GM15510 (cell line): Measurements from ENCODE around the gene CLCN1.

Experiments
- POLR2A ChIP-seq: IDR thresholded peaks from 3 replicates; pipeline ENCODE4 v1.6.1; 2011; ENCODE audit warnings: borderline replicate concordance; ENCODE audit not compliant: insufficient read length; ENCODE audit errors: extremely low read depth

Gene CLCN1

DNA sequence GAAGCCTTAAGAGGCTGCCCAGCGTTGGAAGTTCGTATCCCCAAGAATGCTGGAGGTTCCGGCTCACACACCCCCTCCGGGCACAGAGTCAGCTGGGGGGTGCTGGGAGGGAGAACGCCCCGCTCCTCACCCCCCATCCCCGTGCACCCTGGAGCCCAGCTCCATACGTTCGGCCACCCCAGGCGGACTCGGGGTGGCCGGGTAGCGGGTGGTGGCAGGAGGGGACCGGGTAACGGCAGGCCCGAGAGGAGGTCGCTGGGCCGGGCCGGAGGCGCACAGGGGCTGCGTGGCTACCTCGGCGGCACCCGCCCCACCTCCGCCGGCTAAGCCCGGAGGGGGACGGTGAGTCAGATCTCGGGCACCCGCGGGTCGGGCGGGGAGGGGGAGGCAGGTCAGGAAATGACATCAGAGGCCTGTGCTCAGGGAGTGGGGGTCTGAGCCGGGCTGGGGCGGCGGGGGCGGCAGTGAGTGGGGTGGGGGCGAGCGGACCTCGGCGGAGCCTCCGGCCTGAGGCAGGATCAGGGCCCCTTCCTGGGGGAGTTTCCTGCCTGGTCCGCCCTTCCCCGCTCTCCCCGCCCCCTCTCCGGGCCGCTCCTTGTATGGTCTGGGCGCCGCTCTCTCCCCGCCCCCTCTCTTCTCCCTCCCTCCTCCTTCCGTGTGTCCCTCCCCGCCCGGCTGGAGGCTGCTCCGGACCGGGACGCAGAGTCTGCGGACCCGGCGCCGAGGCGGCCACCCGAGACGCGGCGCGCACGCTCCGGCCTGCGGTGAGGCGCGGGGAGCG is 64.9 kb downstream of the CLCN1 start, which contains the start of gene ZYX:
TSS of gene ZYX (plus strand) at position 700 of the 781 bp plus-strand sequence. CDS start 227 bp downstream, outside the sequence.
- TF ChIP-seq POLR2A = peak; percentile 72

DNA sequence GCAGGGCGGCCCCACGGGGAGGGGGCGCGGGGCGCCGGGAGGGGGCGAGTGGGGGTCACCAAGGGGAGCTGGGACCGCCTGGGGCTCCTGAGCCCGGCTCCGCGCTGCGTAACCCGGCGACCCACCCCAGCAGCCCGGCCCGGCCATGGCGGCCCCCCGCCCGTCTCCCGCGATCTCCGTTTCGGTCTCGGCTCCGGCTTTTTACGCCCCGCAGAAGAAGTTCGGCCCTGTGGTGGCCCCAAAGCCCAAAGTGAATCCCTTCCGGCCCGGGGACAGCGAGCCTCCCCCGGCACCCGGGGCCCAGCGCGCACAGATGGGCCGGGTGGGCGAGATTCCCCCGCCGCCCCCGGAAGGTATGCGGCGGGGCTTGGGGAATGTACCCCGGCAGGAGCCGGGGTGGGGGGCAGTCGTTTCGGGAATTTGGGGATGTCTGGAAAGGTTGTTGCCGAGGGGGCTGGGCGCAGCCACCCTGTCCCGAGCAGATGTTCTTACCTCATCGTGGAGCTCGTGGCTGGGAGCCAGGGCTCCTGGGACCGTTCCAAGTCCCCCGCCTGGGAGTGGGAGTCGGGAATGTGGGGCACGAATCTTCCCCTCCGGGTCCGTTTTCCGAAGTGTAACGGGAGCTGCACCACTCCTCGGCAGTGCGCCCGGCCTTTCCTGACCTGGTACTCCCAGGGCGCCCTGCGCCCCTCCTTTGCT is 65.7 kb downstream of the CLCN1 start:
- TF ChIP-seq POLR2A = no peak

DNA sequence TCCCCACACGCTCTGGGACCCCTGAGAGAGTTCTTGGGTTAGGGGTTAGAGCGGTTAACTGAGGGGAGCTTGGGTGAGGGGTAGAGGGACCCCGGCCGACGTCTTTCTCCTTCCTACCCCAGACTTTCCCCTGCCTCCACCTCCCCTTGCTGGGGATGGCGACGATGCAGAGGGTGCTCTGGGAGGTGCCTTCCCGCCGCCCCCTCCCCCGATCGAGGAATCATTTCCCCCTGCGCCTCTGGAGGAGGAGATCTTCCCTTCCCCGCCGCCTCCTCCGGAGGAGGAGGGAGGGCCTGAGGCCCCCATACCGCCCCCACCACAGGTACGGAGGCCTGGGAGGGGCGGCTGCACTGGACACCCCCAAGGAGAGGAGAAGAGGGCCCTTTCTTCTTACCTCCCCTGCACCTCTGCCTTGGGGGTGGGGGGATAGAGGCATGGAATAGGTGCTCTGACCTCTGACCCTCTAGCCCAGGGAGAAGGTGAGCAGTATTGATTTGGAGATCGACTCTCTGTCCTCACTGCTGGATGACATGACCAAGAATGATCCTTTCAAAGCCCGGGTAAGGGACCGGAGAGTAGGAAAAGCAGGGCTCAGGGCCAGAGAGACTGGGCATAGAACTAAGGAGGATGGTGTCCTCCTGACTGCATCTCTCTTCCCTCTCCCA is 66.3 kb downstream of the CLCN1 start:
- TF ChIP-seq POLR2A = no peak

DNA sequence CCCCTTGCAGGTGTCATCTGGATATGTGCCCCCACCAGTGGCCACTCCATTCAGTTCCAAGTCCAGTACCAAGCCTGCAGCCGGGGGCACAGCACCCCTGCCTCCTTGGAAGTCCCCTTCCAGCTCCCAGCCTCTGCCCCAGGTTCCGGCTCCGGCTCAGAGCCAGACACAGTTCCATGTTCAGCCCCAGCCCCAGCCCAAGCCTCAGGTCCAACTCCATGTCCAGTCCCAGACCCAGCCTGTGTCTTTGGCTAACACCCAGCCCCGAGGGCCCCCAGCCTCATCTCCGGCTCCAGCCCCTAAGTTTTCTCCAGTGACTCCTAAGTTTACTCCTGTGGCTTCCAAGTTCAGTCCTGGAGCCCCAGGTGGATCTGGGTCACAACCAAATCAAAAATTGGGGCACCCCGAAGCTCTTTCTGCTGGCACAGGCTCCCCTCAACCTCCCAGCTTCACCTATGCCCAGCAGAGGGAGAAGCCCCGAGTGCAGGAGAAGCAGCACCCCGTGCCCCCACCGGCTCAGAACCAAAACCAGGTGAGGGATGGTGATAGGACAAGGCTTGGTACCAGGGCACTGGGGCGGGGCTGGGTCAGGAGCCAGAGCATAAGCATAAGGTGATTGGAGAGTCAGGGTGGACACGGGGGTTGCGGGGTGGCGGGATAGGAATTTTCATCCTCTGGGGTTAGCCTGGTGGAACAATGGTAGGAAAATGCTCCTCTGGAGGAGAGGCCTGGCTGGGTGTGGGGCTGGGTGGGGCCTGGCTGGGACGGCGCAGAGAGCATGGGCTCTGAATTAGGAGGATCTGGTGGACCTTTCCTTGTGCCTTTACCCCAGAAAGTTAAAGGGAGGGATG is 67.1 kb downstream of the CLCN1 start:
- TF ChIP-seq POLR2A = no peak

DNA sequence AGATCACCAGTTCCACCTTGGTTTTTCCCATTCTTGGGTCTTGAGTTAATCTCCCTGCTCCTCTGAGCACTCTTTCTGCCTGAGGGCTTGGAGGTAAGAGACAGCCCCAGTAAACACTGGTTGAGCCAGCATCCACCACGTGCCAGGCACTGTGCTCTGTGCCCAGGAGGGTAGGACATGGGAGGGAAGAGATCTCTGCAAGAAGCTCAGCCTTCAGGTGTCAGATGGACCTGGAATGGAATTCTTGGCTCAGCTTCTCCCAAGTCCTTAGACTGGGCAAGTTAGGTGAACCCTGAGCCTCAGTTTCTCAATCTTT is 67.7 kb downstream of the CLCN1 start:
- no peak for TF ChIP-seq POLR2A

DNA sequence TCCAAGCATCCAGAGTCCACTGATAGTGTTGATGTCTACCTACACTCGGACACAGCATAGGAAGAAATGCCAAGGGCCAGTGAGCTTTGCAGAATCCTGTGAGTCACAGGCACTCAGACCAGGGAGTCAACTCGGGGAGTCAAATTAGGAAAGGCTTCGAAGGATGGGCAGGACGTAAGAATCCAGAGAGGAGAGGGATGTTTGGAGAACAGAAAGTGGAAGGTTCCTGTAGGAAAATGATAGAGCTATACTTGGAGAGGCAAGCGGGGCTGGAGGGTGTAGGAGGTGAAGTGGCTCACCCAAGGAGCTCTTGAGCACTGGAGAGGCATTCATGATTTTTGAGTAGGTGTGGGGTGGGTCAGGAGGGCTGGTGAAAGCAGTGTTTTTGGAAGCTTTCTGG is 68.2 kb downstream of the CLCN1 start:
- no peak for TF ChIP-seq POLR2A

DNA sequence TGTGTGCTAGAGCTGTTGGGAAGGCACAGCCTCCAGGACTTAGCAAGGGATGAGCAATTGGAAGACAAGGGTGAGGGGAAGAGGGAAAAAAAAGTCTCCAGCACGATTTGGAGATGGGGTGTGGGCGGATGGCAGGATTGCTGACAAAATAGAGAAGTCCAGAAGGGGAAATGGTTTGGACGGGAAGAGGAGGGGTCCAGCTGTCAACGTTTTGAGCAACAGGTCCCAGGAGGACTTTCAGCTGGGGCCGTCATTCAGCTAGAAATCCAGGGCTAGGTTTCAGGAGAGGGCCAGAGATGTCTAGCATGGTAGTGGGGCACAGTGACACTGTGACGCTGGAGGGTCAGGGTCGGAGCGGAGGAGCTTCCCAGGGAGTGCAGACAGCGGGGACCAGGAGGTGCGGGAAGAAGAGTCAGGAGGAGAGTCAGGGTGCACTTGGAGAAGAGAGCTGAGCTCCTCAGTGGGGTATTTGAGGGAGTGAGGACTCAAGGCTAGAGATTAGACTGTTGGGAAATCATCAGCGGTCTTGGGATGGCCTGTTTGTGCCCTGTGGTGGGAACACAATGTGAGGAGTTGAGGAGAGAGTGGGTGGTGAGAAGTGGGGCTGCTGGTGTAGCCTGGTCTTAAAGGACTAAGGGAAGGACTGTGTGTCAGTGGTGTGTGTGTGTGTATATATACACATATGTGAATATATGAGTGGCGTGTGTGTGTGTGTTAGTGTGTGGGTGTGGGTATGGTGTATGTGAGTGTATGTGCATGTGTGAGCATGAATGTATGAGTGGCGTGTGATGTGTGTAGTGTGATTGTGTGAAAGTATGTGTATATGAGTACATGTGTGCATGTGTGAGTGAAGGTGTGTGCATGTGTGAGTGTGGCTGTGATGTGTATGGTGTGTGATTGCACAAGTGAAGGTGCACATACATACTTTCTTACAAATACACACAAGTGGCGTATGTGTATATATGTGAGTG is 69.0 kb downstream of the CLCN1 start:
- no peak for TF ChIP-seq POLR2A

DNA sequence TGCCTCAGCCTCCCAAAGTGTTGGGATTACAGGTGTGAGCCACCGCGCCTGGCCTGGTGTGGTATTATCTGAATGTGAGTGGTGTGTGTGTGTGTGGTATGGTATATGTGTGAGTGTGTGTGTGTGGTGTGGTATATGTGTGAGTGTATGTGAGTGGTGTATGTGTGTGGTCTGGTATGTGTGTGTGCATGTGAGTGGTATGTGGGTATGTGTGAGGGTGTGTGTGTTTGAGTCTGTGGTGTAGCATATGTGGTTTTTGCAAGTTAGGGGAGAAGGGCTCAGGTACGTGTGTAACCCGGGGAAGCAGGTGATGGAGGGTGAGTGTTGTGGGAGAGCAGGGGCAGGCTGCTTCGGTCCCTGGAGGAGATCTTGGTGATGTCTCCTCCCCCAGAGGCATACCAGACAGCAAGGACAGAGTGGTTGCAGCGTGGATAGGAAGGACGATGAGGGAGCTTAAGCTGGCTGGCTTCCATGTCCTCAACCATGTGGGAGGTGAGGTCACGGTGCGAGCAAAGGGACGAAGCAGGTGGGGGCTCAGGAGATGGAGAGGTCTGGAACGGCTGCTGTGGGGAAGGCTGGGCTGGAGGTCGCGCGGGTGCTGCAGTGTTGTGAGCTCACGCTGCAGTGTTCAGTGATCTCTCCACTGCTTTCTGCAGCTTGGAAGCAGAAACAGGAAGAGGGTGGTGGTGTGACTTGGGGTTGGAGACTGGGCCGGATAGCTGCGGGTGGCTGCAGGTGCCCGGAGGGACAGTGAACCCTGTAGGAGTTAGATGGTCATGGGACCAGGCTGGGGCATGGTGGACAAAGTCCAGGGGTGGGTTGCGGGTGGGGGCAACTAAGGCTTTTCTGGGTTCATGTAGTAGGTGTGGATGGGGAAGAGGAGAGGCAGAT is 70.2 kb downstream of the CLCN1 start:
- TF ChIP-seq POLR2A = no peak

DNA sequence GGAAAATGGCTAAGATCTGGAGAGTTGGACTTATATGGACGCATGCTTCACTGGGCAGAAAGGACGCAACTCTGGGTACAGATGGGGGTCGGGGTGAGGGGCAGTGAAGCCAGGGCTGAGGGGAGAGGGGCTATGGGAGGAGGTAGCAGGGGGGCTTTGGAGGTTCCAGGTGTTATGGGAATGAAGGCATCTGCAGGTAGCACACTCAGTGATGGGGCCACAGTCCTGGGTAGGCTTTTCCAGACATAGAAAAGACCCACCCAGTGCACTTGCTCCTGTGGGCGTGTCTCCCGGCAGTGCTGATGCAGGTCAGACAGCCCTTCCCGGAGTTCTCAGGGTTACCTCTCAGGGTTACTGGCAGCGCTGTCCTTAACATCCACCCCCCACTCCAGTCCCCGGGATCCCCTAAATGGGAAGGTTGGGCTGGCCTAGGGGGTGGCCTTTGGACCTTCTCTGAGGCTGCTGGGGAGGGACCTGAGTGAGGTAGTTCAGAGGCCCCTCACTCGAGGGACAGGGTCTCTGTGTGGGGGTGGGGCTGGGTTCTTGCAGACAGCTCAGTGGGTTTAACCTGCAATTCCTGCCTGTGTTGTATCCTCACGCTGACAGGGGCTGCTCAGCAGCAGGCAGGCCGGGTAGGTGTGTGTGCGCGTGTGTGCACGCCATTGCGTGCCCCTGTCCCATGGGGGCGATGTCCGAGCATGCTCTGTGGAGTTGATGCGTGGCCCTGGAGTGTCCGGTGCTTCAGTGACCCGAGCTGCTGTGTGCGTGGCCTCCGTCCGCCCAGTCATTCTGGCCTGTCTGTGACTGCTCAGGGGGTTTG is 71.5 kb downstream of the CLCN1 start:
- no peak for TF ChIP-seq POLR2A

DNA sequence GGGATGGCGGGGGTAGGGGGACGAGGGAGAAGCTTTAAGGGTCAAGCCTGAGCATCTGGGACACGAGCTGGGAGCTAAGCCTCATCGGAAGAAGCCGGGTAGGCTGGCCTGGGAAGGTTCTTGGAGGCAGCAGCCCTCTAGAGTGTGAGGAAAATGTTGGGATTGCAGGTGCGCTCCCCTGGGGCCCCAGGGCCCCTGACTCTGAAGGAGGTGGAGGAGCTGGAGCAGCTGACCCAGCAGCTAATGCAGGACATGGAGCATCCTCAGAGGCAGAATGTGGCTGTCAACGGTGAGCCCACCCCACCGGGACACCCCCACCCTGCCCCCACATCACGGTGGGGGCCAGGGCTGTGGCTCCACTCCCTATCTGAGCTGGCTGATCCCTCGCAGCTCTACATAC is 72.1 kb downstream of the CLCN1 start:
- no peak for TF ChIP-seq POLR2A

DNA sequence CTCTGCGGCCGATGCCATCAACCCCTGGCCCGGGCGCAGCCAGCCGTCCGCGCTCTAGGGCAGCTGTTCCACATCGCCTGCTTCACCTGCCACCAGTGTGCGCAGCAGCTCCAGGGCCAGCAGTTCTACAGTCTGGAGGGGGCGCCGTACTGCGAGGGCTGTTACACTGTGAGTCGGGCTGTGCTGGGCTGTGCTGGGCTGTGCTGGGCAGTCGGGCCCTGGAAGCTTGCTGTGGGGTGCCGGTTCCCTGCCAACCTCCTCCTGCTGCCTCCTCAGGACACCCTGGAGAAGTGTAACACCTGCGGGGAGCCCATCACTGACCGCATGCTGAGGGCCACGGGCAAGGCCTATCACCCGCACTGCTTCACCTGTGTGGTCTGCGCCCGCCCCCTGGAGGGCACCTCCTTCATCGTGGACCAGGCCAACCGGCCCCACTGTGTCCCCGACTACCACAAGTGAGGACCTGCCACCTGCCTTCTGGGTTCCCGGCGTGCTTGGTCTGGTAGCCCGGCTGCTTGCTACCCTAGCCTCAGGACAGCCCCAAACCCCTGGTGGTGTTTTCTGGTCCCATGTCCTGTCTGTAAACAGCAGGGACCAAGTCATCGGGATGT is 72.7 kb downstream of the CLCN1 start:
- TF ChIP-seq POLR2A = no peak

DNA sequence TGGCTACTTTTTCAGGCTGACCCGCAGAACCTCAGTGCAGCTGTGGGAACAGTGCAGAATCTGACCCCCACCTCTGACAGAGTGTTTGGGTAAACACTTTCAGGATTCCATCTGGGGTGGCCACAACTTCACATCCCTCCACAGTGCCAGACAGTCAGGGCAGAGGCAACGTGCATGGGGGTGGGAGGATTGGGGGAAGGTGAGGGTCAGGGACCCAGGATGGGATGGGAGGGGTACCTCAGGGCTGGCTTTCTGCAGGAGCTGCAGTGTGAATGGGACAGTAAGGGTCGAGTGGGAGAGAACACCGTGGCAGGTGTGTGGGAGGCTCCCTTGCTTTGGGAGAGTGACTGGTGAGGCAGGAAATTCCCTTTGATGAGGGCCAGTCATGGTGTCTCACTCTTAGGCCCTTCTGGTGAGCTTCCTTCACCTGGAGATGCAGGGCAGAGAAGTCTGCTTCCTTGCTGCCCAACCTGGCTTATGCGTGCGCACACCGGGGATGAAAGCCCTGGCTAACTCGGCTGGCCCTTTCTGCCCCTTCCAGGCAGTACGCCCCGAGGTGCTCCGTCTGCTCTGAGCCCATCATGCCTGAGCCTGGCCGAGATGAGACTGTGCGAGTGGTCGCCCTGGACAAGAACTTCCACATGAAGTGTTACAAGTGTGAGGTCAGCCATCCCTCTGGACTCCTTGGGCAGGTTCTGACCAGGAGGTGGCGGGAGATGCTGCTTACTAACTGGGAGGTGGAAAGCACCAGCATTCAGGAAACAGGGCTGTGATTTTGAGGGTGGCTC is 73.6 kb downstream of the CLCN1 start:
- no peak for TF ChIP-seq POLR2A
